Measurements from ENCODE around the gene SYT1.
A peak's percentile ranks its signal among the peaks of the same experiment; 100 is the strongest.

SYT1 gene

GRCh38 chr12:78898416-78898815 is 33.8 kb downstream of the SYT1 start:
- H3K27me3 ChIP-seq (ENCODE audit: insufficient read depth, low read length) = no peaks in the 10 kb centered on the region
- H3K9me3 ChIP-seq (ENCODE audit: insufficient read depth, low read depth, low read length) = no peaks in the 10 kb centered on the region
- H3K4me3 ChIP-seq (ENCODE audit: low read length) = no peak overlapping the region
- H3K36me3 ChIP-seq (ENCODE audit: insufficient read depth, low read depth, low read length) = no peaks in the 10 kb centered on the region
- no peak overlapping the region for H3K27ac ChIP-seq (ENCODE audit: low read length)
- H3K9ac ChIP-seq (ENCODE audit: low read depth, low read length) = no peak overlapping the region
- H3K4me1 ChIP-seq (ENCODE audit: insufficient read depth, low read length) = no peaks in the 10 kb centered on the region

GRCh38 chr12:78914859-78915331 is 50.3 kb downstream of the SYT1 start:
- Histone ChIP-seq H3K9ac (ENCODE audit: low read depth, low read length) (no peak overlapping the region), H3K4me1 (ENCODE audit: insufficient read depth, low read length) (peaks cover 27% of the 10 kb centered on the region), H3K4me3 (ENCODE audit: low read length) (peak overlapping the region; percentile 48; the same call in 1 of the 2 replicates), H3K36me3 (ENCODE audit: insufficient read depth, low read depth, low read length) (no peaks in the 10 kb centered on the region), H3K27ac (ENCODE audit: low read length) (no peak overlapping the region), H3K9me3 (ENCODE audit: insufficient read depth, low read depth, low read length) (no peaks in the 10 kb centered on the region), H3K27me3 (ENCODE audit: insufficient read depth, low read length) (no peaks in the 10 kb centered on the region)

- peaks cover 27% of the 10 kb centered on the region for H3K4me1 ChIP-seq (ENCODE audit: insufficient read depth, low read length)
- no peaks in the 10 kb centered on the region for H3K27me3 ChIP-seq (ENCODE audit: insufficient read depth, low read length)
- H3K27ac ChIP-seq (ENCODE audit: low read length) = no peak overlapping the region
- H3K9ac ChIP-seq (ENCODE audit: low read depth, low read length) = no peak overlapping the region
- H3K36me3 ChIP-seq (ENCODE audit: insufficient read depth, low read depth, low read length) = no peaks in the 10 kb centered on the region
- H3K9me3 ChIP-seq (ENCODE audit: insufficient read depth, low read depth, low read length) = no peaks in the 10 kb centered on the region
- H3K4me3 ChIP-seq (ENCODE audit: low read length) = no peak overlapping the region
These were observed 52.4 kb downstream of the SYT1 start for GRCh38 chr12:78916845-78917480.

GRCh38 chr12:78917513-78917912 is 52.9 kb downstream of the SYT1 start:
- Histone ChIP-seq H3K36me3 (ENCODE audit: insufficient read depth, low read depth, low read length) (no peaks in the 10 kb centered on the region), H3K9me3 (ENCODE audit: insufficient read depth, low read depth, low read length) (no peaks in the 10 kb centered on the region), H3K27ac (ENCODE audit: low read length) (no peak overlapping the region), H3K4me3 (ENCODE audit: low read length) (no peak overlapping the region), H3K27me3 (ENCODE audit: insufficient read depth, low read length) (no peaks in the 10 kb centered on the region), H3K9ac (ENCODE audit: low read depth, low read length) (no peak overlapping the region), H3K4me1 (ENCODE audit: insufficient read depth, low read length) (peaks cover 27% of the 10 kb centered on the region)

- peaks cover 27% of the 10 kb centered on the region for H3K4me1 ChIP-seq (ENCODE audit: insufficient read depth, low read length)
- H3K27ac ChIP-seq (ENCODE audit: low read length) = no peak overlapping the region
- no peaks in the 10 kb centered on the region for H3K27me3 ChIP-seq (ENCODE audit: insufficient read depth, low read length)
- no peak overlapping the region for H3K9ac ChIP-seq (ENCODE audit: low read depth, low read length)
- no peaks in the 10 kb centered on the region for H3K9me3 ChIP-seq (ENCODE audit: insufficient read depth, low read depth, low read length)
- H3K4me3 ChIP-seq (ENCODE audit: low read length) = no peak overlapping the region
- H3K36me3 ChIP-seq (ENCODE audit: insufficient read depth, low read depth, low read length) = no peaks in the 10 kb centered on the region
These were observed 53.7 kb downstream of the SYT1 start for GRCh38 chr12:78918268-78918667.

GRCh38 chr12:78928200-78929074 is 63.9 kb downstream of the SYT1 start:
- H3K4me3 ChIP-seq (ENCODE audit: low read length) = no peak overlapping the region
- H3K9ac ChIP-seq (ENCODE audit: low read depth, low read length) = no peak overlapping the region
- H3K27me3 ChIP-seq (ENCODE audit: insufficient read depth, low read length) = no peaks in the 10 kb centered on the region
- peaks cover 4% of the 10 kb centered on the region; the same call in 1 of the 2 replicates for H3K36me3 ChIP-seq (ENCODE audit: insufficient read depth, low read depth, low read length)
- H3K27ac ChIP-seq (ENCODE audit: low read length) = no peak overlapping the region
- H3K4me1 ChIP-seq (ENCODE audit: insufficient read depth, low read length) = no peaks in the 10 kb centered on the region
- no peaks in the 10 kb centered on the region for H3K9me3 ChIP-seq (ENCODE audit: insufficient read depth, low read depth, low read length)

GRCh38 chr12:78929075-78929418 is 64.5 kb downstream of the SYT1 start:
- Histone ChIP-seq H3K27ac (ENCODE audit: low read length) (no peak overlapping the region), H3K4me3 (ENCODE audit: low read length) (no peak overlapping the region), H3K36me3 (ENCODE audit: insufficient read depth, low read depth, low read length) (peaks cover 4% of the 10 kb centered on the region; the same call in 1 of the 2 replicates)

GRCh38 chr12:78931466-78931990 is 67.0 kb downstream of the SYT1 start:
- Histone ChIP-seq H3K36me3 (ENCODE audit: insufficient read depth, low read depth, low read length) (peaks cover 4% of the 10 kb centered on the region; the same call in 1 of the 2 replicates), H3K4me3 (ENCODE audit: low read length) (no peak overlapping the region), H3K9me3 (ENCODE audit: insufficient read depth, low read depth, low read length) (no peaks in the 10 kb centered on the region), H3K27me3 (ENCODE audit: insufficient read depth, low read length) (no peaks in the 10 kb centered on the region), H3K27ac (ENCODE audit: low read length) (no peak overlapping the region), H3K9ac (ENCODE audit: low read depth, low read length) (no peak overlapping the region), H3K4me1 (ENCODE audit: insufficient read depth, low read length) (no peaks in the 10 kb centered on the region)

More at GRCh38 chr12:78929075-78929418, 64.5 kb downstream of the SYT1 start:
- Histone ChIP-seq H3K9ac (ENCODE audit: low read depth, low read length) (no peak overlapping the region), H3K4me1 (ENCODE audit: insufficient read depth, low read length) (no peaks in the 10 kb centered on the region), H3K9me3 (ENCODE audit: insufficient read depth, low read depth, low read length) (no peaks in the 10 kb centered on the region), H3K27me3 (ENCODE audit: insufficient read depth, low read length) (no peaks in the 10 kb centered on the region)

- Histone ChIP-seq H3K4me3 (ENCODE audit: low read length) (no peak overlapping the region), H3K9me3 (ENCODE audit: insufficient read depth, low read depth, low read length) (no peaks in the 10 kb centered on the region), H3K4me1 (ENCODE audit: insufficient read depth, low read length) (no peaks in the 10 kb centered on the region), H3K9ac (ENCODE audit: low read depth, low read length) (no peak overlapping the region), H3K27ac (ENCODE audit: low read length) (no peak overlapping the region), H3K27me3 (ENCODE audit: insufficient read depth, low read length) (no peaks in the 10 kb centered on the region), H3K36me3 (ENCODE audit: insufficient read depth, low read depth, low read length) (no peaks in the 10 kb centered on the region)
These were observed 68.4 kb downstream of the SYT1 start for GRCh38 chr12:78933014-78933413.

GRCh38 chr12:78938341-78939084 is 73.9 kb downstream of the SYT1 start:
- H3K36me3 ChIP-seq (ENCODE audit: insufficient read depth, low read depth, low read length) = no peaks in the 10 kb centered on the region
- H3K4me3 ChIP-seq (ENCODE audit: low read length) = no peak overlapping the region

GRCh38 chr12:78949532-78949931 is 85.0 kb downstream of the SYT1 start:
- Histone ChIP-seq H3K27ac (ENCODE audit: low read length) (no peak overlapping the region), H3K36me3 (ENCODE audit: insufficient read depth, low read depth, low read length) (no peaks in the 10 kb centered on the region), H3K9ac (ENCODE audit: low read depth, low read length) (no peak overlapping the region), H3K9me3 (ENCODE audit: insufficient read depth, low read depth, low read length) (no peaks in the 10 kb centered on the region), H3K4me3 (ENCODE audit: low read length) (no peak overlapping the region), H3K27me3 (ENCODE audit: insufficient read depth, low read length) (no peaks in the 10 kb centered on the region), H3K4me1 (ENCODE audit: insufficient read depth, low read length) (no peaks in the 10 kb centered on the region)

More at GRCh38 chr12:78938341-78939084, 73.9 kb downstream of the SYT1 start:
- H3K4me1 ChIP-seq (ENCODE audit: insufficient read depth, low read length) = no peaks in the 10 kb centered on the region
- H3K9me3 ChIP-seq (ENCODE audit: insufficient read depth, low read depth, low read length) = no peaks in the 10 kb centered on the region
- H3K27ac ChIP-seq (ENCODE audit: low read length) = no peak overlapping the region
- H3K9ac ChIP-seq (ENCODE audit: low read depth, low read length) = no peak overlapping the region
- no peaks in the 10 kb centered on the region for H3K27me3 ChIP-seq (ENCODE audit: insufficient read depth, low read length)

All from iPS-20b (cell line).